GM19239 (cell line): ENCODE data around the gene LIG3.
"Not testable (repeated sequence)": the region's sequence is repeated elsewhere in the genome, so short reads cannot be mapped to it uniquely, and the experiment has no call there.

Experiments
- DNase-seq: peaks from one replicate; pipeline ENCODE4 v3.0.0; 2011; ENCODE audit warnings: low spot score; ENCODE audit not compliant: insufficient read length
- FAIRE-seq: peaks from 2 replicates; lab custom pipeline; 2011; peaks lifted over from hg19 to GRCh38; lab: Jason Lieb, UNC

LIG3 gene

GRCh38 chr17:34997355-34997862 is 17.1 kb downstream of the LIG3 start:
- no peak for FAIRE-seq
- DNase-seq, result no peak

GRCh38 chr17:34998205-34998604 is 17.9 kb downstream of the LIG3 start:
- DNase-seq, result peak; percentile 82
- peak; percentile 94 for FAIRE-seq

GRCh38 chr17:34999456-34999855 is 19.1 kb downstream of the LIG3 start:
- FAIRE-seq (no peak), DNase-seq (no peak)

GRCh38 chr17:35000965-35001364 is 20.7 kb downstream of the LIG3 start:
- not testable (repeated sequence) for FAIRE-seq, DNase-seq

- FAIRE-seq (no peak), DNase-seq (no peak)
These were observed 21.2 kb downstream of the LIG3 start for GRCh38 chr17:35001549-35001948.

GRCh38 chr17:35002876-35003551 is 22.7 kb downstream of the LIG3 start:
- no peak for FAIRE-seq
- DNase-seq, result no peak

GRCh38 chr17:35003778-35004177 is 23.5 kb downstream of the LIG3 start:
- no peak for DNase-seq
- no peak for FAIRE-seq

- DNase-seq (no peak), FAIRE-seq (no peak)
These were observed 26.0 kb downstream of the LIG3 start for GRCh38 chr17:35006345-35006744.

- DNase-seq (no peak), FAIRE-seq (no peak)
These were observed 26.6 kb downstream of the LIG3 start for GRCh38 chr17:35006961-35007360.

GRCh38 chr17:35010093-35010492 is 29.8 kb downstream of the LIG3 start:
- FAIRE-seq, result no peak

GRCh38 chr17:35011671-35012216 is 31.4 kb downstream of the LIG3 start:
- DNase-seq (no peak), FAIRE-seq (no peak)

More at GRCh38 chr17:35010093-35010492, 29.8 kb downstream of the LIG3 start:
- no peak for DNase-seq

GRCh38 chr17:35016369-35016768 is 36.1 kb downstream of the LIG3 start:
- no peak for FAIRE-seq
- no peak for DNase-seq

- no peak for DNase-seq
- FAIRE-seq, result no peak
These were observed 36.7 kb downstream of the LIG3 start for GRCh38 chr17:35017021-35017420.

- no peak for FAIRE-seq
These were observed 38.5 kb downstream of the LIG3 start for GRCh38 chr17:35018814-35019213.

GRCh38 chr17:35019386-35020179 is 39.3 kb downstream of the LIG3 start:
- DNase-seq (no peak), FAIRE-seq (no peak)

More at GRCh38 chr17:35018814-35019213, 38.5 kb downstream of the LIG3 start:
- DNase-seq, result no peak

GRCh38 chr17:35021520-35022380 is 41.4 kb downstream of the LIG3 start:
- FAIRE-seq (no peak), DNase-seq (no peak)

GRCh38 chr17:35022536-35023063 is 42.3 kb downstream of the LIG3 start:
- DNase-seq (peak; percentile 56), FAIRE-seq (peak; percentile 91)

- FAIRE-seq (no peak), DNase-seq (no peak)
These were observed 43.2 kb downstream of the LIG3 start for GRCh38 chr17:35023538-35023937.

GRCh38 chr17:35025541-35025940 is 45.2 kb downstream of the LIG3 start:
- FAIRE-seq, result no peak

GRCh38 chr17:35028097-35028496 is 47.8 kb downstream of the LIG3 start:
- not testable (repeated sequence) for DNase-seq, FAIRE-seq

More at GRCh38 chr17:35025541-35025940, 45.2 kb downstream of the LIG3 start:
- no peak for DNase-seq
